ENCODE data around the gene FLRT1.
"Not testable (repeated sequence)": the region's sequence is repeated elsewhere in the genome, so short reads cannot be mapped to it uniquely, and the experiment has no call there.

Gene FLRT1

DNA sequence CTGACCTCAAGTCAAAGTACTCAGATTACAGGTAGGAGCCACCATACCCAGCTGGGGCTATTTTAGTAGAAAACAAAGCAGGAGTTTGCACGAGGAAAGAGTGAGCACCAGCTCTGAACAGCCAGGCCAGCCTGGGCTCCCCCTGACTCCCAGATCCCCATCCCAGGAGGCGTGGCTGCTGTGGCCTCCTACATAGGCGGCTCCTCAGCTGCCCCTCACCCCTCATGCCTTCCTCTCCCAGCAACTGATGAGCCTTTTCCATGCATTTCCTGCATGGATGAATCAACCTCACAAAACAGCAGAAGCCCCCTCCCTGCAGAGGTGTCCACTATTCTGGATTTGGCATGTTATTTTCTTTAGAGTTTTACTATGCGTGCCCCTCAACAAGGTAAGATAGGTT lies 10.5 kb upstream of the FLRT1 start:
- DNase-seq (ENCODE audit: low spot score), result no peak

DNA sequence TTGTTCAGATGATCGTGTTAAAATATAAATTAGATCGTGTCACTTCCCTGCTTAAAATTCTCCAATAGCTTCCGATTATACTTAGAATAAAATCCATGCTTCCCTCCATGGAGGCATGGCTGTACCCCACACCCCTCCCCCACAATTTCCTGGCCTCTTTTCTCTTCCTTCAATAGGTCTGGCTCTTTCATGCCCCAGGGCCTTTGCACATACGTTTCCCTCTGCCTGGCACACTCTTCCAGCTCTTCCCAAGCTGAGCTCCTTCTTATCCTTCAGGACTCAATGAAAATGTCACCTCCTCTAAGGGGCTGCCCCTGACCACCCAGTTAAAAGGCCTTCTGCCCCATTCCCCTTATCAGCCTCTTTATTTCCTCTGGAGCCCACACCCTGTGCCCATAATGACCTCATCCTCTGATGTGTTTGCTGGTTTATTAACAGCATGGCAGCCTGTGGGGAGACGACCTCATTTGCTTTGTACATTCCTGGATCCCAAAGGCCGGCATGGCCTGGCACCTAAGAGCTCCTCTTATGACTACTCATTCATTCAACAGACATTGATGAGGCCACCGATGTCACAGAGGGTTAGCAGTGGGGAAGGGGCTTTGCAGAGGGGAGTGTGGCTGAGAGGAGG lies 9.0 kb upstream of the FLRT1 start:
- no peak for DNase-seq (ENCODE audit: low spot score)

DNA sequence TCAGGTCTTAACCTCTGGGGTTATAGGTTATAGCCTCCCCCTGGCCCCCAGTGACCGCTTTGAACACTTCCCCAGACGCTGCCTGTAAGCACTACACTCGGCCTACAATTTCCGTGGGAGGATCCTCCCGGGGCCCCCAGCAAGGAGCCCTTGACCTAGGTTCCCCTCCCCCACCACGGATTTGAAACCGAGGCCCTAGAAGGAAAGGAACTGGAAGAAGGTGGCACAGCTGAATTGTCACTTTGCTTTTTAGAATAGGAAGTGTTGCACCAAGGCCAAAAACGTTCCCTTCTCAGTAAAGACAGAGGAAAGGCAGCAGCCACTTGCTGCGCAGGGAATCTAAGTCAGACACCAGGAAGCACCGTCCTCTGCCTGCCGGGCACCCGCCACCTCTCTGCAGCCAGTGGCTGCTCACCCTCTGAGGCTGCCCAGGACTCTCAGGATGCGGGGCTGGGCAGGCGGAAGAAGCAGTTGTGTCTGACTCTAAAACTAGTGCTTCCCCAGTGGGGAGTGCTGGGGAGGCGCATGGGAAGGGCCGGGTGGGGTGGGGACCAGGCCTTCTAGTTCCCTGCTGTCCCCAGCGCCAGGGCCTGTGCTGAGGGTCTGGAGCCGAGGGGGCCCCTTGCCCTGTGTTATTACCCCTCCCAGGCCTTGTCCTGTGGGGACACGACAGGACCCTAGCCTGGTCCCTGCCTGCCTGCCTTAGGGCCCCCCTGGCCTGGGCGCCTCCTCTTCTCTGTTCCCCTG lies 7.9 kb upstream of the FLRT1 start:
- DNase-seq (ENCODE audit: low spot score), result no peak

DNA sequence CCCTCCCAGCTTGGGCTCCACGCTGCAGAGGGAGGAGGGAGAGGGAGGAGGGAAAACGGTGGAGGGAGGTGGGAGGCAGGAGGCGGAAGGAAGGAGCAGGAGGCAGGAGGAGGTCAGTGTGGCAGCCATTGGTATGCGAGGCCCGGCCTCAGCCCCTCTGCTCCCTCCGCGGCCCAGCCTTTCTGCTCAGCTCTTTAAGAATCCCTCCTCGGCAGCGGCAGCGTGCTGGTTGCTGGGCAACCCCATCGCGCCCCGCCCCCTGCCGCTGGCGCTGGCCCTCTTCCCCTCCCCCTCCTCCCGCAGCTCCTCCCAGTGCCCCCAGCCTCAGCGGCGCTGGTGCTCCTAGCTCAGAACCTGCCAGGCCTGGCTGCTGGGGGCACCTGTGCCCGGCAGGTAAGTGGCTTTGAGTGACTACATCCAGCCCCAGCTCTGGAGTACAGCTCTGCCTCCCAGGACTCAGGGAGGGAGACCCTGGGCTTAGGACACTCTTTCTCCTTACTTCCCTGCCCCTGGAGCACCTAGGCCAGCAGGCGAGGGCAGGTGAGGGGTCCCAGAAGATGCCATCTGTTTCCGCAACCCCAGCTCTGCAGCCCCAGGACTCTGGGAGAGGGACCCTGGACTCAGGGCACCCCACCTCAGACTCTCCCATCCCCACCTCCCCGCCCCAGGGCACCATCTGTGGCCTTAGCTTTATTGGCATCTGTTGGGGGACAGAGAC lies 7.2 kb upstream of the FLRT1 start:
- DNase-seq (ENCODE audit: low spot score), result no peak

DNA sequence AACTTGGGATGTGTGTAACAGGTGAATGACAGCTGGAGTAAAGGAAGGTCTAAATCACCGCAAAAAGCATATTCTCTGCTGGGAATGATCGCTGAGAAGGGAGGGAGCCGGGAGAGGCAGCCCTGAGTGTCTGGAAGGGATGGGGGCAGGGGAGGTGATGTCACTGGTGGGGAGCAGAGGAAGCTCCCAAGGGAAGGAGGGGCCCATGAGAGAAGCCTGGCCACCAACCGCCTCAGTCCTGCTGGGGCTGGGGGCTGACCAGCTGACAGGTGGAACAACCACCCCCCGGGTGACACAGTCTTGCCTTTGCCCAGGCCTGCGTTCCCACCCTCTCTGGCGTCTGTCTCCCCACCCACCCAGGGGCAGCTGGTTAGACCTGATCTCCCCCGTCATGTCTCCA lies 6.0 kb upstream of the FLRT1 start:
- no peak for DNase-seq (ENCODE audit: low spot score)

DNA sequence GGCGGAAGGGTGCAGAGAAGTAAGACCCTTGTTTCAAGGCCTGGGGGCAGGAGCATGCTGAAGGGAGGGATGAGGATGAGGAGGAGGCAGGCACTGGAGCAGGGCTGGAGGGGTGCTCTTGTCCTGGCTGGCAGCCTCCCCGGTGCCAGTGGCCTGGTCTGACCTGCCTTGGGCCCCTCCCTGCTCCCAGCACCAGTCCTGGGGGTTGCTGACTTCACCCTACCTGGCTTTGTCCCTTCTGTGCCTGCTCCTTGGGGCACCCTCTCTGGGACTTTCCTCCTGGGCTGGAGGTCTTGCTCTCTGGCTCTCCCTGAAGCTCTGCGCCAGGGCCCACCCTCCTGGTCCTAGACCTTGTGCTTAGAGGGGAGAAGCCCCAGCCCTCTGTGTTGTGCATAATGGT lies 4.7 kb upstream of the FLRT1 start:
- no peak for DNase-seq (ENCODE audit: low spot score)

DNA sequence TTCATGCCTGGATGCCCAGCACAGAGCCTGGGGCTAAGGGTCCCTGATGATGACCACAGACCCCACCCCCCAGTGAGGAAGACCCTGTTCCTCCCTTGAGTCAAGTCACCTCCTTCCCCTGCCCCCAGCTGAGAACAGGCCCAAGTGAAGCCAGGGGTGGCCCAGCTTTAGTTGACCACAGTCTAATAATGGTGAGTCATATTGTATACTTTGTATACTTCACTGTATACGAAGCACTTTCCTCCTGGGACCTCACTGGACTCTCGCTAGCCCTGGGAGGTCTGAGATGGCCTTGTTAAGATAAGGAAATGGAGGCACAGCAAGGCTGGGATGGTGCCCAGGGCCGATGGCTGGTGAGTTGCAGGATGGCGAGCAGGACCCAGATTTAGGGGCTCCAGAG lies 3.7 kb upstream of the FLRT1 start:
- peak; percentile 38 for DNase-seq (ENCODE audit: low spot score)

DNA sequence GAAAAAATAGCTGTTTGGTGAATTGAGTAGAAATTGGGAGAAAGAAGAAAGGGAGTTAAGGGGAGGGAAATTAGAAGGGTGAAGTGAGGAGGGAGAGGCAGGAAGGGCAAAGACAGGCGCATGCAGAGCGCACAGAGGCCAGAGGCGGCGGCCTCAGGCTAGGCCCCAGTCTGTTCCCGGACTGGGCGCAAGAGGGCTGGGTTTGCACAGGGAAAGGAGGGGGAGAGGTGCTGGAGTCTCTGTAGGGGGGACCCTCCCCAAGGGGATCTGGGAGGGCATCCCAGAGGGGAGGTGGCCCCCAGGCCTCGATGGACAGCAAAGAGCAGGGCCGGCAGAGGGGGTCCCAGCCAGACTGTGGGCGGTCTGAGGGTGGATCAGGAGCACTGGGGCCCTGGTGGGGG lies 1.3 kb upstream of the FLRT1 start:
- DNase-seq (ENCODE audit: low spot score), result no peak

DNA sequence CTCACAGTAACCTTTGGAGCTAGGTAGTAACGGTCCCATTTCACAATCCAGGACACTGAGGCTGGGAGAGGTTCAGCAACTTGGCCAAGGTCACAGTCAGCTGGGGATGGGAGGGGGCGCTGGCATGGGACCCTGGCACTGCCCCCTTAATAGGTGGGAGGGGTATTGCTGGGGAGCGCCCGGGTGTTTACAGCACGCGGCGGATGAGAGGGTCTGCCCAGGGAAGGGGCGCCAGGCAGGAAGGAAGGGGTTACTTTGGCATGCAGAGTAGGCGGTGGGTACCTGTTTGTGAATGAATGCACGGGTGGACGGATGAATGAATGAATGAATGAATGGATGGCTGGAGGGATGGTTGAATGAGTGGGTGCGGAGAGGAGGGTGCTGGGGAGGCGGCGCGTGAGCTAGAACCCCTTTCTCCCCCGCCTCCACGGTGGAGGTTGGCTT lies 628 bp upstream of the FLRT1 start:
- no peak for DNase-seq (ENCODE audit: low spot score)

DNA sequence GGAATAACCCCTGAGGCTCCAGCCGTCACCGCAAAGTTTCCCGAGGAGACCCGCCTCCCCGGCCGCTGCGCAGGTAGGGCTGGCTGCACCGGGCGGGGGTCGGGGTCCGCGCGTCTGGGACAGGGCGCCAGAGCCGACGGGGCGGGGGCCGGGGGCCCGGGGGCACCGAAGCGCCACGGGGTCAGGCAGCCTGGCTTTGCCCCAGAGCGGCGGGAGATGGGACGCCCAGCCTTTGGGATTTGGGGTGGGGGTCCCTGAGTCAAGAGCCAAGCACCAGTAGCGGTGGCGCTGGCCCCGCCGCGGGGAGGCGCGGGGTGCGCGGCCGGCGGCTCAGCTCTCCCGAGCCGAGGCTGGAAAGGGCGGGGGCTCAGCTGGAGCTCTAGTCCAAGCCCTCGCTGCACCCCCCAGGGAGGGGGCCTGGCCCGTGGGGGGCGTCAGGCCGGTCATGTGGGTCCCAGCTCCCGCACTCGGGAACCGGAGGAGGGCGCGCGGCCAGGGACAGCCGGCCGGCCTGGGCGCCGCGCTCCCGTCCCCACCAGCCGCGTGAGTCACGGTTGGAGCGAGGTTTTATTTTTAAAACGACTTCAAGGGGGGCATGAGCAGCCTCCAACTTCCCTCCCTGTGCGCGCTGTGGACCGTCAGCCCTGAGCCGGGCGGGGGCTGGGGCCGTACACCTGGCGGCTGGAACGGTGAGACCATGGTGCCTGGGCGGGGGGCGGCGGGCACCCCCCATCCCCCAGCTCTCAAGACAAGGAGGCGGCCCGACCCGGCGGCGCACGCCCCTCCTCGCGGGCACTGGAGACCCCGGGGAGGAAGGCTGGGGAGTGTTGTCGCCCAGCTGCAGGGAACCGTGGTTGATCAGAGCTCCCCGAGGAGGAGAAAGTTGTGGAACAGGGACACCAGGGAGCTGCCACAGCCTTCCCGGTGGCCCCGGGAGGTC lies 626 bp downstream of the FLRT1 start:
- DNase-seq (ENCODE audit: low spot score), result peak; percentile 69

DNA sequence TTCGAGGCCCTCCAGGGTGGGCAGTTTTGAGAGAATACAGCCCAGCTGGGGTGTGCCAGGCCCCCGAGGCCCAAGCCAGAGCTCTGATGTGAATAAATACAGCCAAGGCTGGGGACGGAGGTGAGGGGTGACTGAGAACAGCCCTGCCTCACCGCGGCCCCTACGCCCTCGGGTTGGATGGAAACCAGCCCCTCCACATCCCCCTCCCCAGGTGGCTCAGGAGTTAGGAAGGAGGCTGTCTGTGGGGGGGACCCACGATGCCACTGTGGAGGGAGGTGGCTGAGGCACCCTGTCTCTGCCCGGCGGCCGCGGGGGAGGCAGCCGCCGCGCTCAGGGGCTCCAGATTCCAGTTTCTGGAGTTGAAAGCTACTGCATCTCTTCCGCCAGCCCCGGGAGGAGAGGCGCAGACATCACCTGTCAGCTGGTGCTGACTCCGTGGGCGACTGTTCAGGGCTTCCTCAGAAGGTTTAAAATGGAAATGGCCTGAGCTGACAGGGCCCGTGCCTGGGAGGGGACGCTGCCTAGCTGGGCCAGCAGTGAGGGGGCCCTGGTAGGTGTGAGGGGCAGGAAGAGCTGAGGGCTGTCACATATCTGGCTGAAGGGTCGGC lies 1.4 kb downstream of the FLRT1 start:
- DNase-seq (ENCODE audit: low spot score), result no peak

DNA sequence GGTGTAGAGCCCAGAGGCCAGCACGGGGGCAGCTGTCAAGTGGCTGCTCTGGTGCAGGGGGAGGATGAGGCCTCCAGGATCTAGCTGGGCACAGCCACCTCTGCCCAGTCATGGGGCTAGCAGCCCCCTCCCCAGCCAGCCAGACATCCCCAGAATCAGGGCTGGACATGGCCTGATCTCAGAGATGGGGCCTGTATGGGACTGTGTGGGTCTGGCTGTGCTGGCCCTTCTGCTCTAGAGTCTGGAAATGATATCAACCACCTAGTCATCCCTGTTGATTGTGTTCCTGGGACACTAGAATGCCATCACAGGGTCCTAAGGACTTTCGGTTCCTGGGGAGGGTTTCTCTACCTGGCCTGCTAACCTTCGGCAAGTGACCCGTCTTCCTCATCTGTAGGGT lies 2.8 kb downstream of the FLRT1 start:
- DNase-seq (ENCODE audit: low spot score), result no peak

DNA sequence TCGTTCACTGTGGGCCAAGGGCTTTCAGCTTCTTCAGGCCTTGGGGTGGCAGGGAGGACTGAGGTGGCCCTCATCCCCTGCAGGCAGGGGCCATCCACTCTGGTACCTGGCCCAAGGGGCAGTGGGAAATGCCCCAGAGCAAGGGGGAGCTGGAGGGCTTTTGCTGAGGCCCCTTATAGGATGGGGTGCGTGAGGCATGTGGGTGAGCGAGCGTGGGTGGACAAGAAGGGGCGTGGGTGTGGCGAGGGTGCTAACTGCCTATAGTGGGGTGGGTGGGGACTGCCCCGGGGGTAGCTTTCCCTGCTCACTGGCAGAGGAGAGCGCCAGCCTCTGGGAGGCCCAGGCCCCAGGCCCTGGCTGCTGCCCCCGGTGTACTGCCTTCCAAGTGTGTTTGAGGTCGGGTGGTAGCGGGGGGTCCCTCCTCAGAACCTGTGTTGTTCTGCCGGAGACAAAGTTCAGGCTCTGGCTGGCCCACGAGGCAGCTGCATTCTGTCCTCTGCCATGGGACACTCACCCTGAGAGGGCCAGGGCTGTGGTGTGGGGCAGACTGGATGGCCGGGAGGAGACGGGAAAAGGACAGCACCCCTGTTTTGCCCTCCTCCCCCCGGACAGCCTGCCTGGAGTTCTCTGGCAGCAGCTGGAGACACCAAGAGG lies 3.4 kb downstream of the FLRT1 start:
- no peak for DNase-seq (ENCODE audit: low spot score)

DNA sequence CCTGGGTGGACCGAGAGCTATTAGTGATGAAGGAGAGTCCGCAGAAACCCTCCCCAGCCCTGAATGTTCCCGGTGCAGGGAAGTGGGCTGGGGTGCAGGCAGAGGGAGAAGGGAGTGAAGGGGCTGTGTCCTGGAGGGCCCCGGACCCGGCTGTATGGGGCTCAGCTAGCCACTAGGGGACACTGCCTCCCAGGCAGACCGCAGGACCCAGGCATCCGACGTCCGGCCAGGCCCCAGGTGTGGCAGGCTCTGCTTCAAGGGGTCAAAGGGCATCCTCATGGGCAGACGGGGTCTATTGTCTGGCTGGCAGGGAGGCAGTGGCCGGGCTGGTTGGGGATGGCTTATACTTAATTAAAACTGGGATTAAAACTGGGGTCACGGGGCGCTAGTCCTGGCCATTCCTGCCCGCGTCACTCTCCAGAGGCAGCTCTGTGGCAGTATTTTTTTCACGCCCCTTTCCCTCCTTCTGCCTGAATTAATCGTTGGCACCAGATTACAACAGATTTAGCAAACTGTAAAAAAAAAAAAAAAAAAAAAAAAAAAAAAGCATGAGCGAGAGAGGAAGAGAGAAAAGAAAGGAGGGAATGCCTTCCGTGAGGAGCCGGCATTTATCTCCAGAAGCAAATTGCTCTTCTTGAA lies 5.1 kb downstream of the FLRT1 start:
- no peak for DNase-seq (ENCODE audit: low spot score)

DNA sequence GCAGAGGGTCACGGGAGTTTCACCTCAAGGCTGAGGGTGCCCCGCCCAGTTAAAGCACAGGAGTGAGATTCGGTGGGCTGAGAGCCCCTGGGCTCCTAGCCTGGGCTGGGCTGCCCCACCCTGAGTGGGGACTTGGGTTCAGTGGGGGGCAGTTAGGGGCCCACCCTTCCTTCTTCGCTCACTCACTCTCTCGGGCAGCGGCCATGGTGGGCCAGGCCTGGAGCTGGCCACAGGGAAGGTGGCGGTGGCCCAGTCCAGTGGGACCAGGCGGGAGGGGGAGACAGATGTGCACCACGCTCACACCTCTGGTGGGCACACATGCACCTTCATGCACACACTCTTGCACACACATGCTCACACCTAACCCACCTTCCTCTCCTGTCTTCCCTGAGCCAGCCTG lies 6.1 kb downstream of the FLRT1 start:
- DNase-seq (ENCODE audit: low spot score), result no peak

DNA sequence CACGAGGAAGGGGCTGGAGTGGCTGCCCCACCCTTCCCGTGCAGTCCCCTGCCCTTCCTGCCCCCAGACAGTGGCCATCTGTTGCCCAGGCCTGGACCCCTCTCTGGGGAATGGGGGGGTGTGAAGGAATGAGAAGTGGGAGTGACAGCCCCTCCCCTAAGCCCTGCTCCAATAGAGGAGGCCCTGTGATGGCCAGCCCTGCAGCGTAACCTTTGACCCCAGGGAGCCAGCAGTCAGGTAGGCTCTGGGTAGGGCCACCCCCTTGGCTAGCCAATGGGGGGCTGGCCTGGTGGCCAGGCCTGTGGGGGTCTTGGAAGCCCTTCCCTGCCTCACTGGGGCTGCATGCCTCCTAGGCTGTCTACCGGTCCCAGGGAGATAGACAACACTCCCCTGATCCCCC lies 6.6 kb downstream of the FLRT1 start:
- DNase-seq (ENCODE audit: low spot score), result no peak

DNA sequence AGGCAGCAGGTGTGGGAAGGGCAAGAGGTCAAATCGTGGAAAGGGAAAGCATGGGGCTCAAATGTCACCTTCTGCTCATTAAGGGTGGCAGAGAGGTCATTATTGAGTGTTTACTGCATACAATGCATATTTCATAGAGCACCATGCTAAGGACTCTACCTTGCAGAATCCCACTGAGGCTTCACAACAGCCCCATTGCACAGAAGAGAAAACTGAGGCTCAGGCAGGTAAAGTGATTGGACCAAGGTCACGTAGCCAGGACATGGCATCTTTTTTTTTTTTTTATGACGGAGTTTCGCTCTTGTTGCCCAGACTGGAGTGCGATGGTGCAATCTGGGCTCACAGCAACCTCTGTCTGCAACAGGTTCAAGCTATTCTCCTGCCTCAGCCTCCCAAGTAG lies 7.8 kb downstream of the FLRT1 start:
- DNase-seq (ENCODE audit: low spot score), result no peak

DNA sequence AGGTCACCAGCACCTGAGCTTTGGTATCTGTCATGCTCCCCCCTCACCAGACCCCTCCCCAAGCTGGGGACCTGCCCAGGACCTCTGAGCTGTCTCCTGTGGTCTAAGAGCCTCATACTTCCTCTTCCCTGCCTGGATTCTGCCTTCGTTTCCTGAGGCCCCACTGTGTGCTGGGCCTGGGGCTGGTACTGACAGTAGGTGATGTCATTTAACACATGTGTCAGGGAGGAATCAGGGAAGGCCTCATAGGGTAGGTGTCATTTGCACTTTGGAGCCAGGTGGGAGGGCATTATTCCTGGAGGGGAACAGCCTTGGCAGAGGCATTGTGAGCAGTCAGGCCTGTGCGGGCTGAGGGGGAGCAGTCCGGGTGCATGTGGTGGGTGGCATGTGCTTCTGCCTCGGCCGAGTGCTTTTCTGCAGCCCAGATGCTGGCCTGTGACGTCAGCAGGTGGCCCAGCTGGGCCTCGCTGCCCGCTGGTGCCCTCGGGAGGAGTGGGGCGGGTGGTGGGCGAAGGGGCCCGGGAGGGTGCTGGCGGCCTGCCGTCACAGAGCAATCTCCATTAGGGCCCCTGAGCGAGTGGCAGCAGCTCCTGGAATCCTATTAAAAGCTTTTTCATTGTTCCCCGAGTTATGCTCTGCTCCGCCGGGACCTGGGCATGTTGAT lies 9.1 kb downstream of the FLRT1 start:
- no peak for DNase-seq (ENCODE audit: low spot score)

DNA sequence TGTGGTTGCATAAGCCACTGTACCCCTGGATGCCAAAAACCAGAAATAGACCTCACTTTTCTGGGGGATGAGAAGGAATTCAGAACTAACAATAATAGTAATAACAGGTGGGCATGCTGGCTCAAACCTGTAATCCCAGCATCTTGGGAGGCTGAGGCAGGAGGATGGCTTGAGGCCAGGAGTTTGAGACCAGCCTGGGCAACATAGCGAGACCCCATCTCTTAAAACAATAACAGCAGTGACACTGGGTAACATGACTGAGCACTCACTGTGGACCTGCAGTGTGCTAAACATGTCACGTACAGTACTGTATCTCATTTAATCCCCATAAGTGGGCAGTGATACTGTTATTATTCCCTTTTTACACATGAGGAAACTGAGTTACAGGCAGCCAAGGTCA lies 10.0 kb downstream of the FLRT1 start:
- no peak for DNase-seq (ENCODE audit: low spot score)

DNA sequence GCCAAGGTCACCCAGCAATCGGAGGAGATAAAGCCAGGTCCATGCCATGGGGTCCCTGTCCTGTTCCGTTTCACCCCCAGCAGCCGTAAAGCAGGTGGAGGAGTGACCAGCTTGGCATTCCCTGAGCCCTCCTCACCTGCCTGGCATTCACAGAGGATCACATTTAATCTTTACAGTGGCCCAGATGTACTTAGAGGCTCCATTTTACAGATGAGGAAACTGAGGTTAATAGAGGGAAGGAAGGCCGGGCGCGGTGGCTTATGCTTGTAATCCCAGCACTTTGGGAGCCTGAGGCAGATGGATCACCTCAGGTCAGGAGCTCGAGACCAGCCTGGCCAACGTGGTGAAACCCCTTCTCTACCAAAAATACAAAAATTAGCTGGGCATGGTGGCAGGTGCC lies 11.6 kb downstream of the FLRT1 start:
- DNase-seq (ENCODE audit: low spot score), result not testable (repeated sequence)
